OCI-LY7 (cell line): ENCODE results near the gene MAP3K2. TPM values are rescaled to one million over a fixed set of nuclear protein-coding genes. Genes with fewer than 3 reads are reported as not detected.

Experiments
- Bru-seq: library from RNA; stranded (reverse); fragments of 400-500 nt; gene quantifications from one replicate; lab custom pipeline; 2021; lab: Mats Ljungman, UMichigan
- BruChase-seq, 2 experiments: library from RNA; stranded (reverse); fragments of 400-500 nt; gene quantifications; one replicate each; lab custom pipeline; 2021; lab: Mats Ljungman, UMichigan
- BruUV-seq: library from RNA; stranded (reverse); fragments of 400-500 nt; replicated peaks from 2 replicates; lab custom pipeline; 2021; lab: Mats Ljungman, UMichigan
- CTCF ChIA-PET: fragments of 300-600 bp; sonication (Branson Sonifier 250); formaldehyde crosslinking; loops from one replicate; lab custom pipeline; 2022; ENCODE audit warnings: antibody characterized with exemption; ENCODE audit not compliant: unreplicated experiment; lab: Charles Lee
- POLR2A ChIA-PET: fragments of 300-600 bp; sonication (Branson Sonifier 250); formaldehyde crosslinking; loops from one replicate; lab custom pipeline; 2022; ENCODE audit warnings: antibody characterized with exemption; lab: Charles Lee
- DNase-seq: peaks from one replicate; pipeline ENCODE4 v3.0.0-alpha.2; 2015; ENCODE audit warnings: low spot score
- H2AFZ ChIP-seq: fragments of 200-600 bp; sonication (generic), shearing (Covaris generic); 2 replicates; pipeline ENCODE4 v1.6.1; 2014; ENCODE audit warnings: mild to moderate bottlenecking, antibody characterized with exemption, low read length, moderate library complexity
- H3K27ac ChIP-seq: fragments of 200-600 bp; sonication (generic); 2 replicates; pipeline ENCODE4 v1.5.1; 2014; ENCODE audit warnings: mixed run types, low read depth, mild to moderate bottlenecking, moderate library complexity, low read length, inconsistent platforms; ENCODE audit not compliant: poor library complexity, severe bottlenecking
- H3K36me3 ChIP-seq: fragments of 200-600 bp; sonication (generic); 2 replicates; pipeline ENCODE4 v1.6.1; 2014; ENCODE audit warnings: mild to moderate bottlenecking, antibody characterized with exemption, low read length, moderate library complexity, mixed read lengths; ENCODE audit not compliant: insufficient read depth
- H3K4me1 ChIP-seq: fragments of 200-600 bp; sonication (generic); 2 replicates; pipeline ENCODE4 v1.5.1; 2014; ENCODE audit warnings: mild to moderate bottlenecking, low read length; ENCODE audit not compliant: insufficient read depth, poor library complexity, severe bottlenecking
- H3K4me2 ChIP-seq: fragments of 200-600 bp; sonication (generic); 2 replicates; pipeline ENCODE4 v1.6.1; 2014; ENCODE audit warnings: mild to moderate bottlenecking, low read length
- H3K4me3 ChIP-seq: fragments of 200-600 bp; sonication (generic); 2 replicates; pipeline ENCODE4 v1.5.1; 2014; ENCODE audit warnings: mild to moderate bottlenecking, low read depth, low read length; ENCODE audit not compliant: poor library complexity, severe bottlenecking
- H3K79me2 ChIP-seq: fragments of 200-600 bp; sonication (generic); 2 replicates; pipeline ENCODE4 v1.6.1; 2016; ENCODE audit warnings: low read depth, mild to moderate bottlenecking, low read length, moderate library complexity, mixed read lengths; ENCODE audit not compliant: insufficient read depth
- H3K9me2 ChIP-seq: fragments of 200-600 bp; sonication (generic); 2 replicates; pipeline ENCODE4 v1.6.1; 2016; ENCODE audit warnings: mild to moderate bottlenecking, low read length, mixed read lengths; ENCODE audit not compliant: insufficient read depth
- H3K9me3 ChIP-seq: fragments of 200-600 bp; sonication (generic); 2 replicates; pipeline ENCODE4 v1.6.1; 2014; ENCODE audit warnings: mild to moderate bottlenecking, mixed run types, low read length, mixed read lengths
- H4K20me1 ChIP-seq: fragments of 200-600 bp; sonication (generic); 2 replicates; pipeline ENCODE4 v1.6.1; 2014; ENCODE audit warnings: mild to moderate bottlenecking, antibody characterized with exemption, low read length, moderate library complexity, mixed read lengths; ENCODE audit not compliant: insufficient read depth
- EZH2phosphoT487 ChIP-seq: fragments of 200-600 bp; sonication (generic); IDR thresholded peaks from 2 replicates; pipeline ENCODE4 v1.6.1; 2018; ENCODE audit warnings: low read depth, borderline replicate concordance, mild to moderate bottlenecking, mixed run types, antibody characterized with exemption, low read length, moderate library complexity, mixed read lengths
- intact Hi-C: fragments of 100-400 bp; cut with micrococcal nuclease; formaldehyde crosslinking; loops from one replicate; pipeline ENCODE4 v1.10.0; 2022; ENCODE audit not compliant: unreplicated experiment
- long read RNA-seq: library from polyadenylated mRNA; stranded (forward); transcript quantifications from one replicate; pipeline ENCODE4 v2.0.0, GENCODE V29; 2022
- total RNA-seq, 2 experiments: library from RNA; depleted of rRNA in 1 of 2; stranded (reverse); fragments of >200 nt in 1 of 2; shearing (Covaris generic) in 1 of 2; gene quantifications; 2 replicates each; pipeline ENCODE4 v1.2.3, GENCODE V29; 2014 to 2022
- TF ChIP-seq, protein P1 (sequence below): fragments of 200-600 bp; sonication (generic); conservative IDR thresholded peaks from 2 replicates; pipeline ENCODE4 v1.5.1; 2014; ENCODE audit warnings: mild to moderate bottlenecking, antibody characterized with exemption, low read length, moderate library complexity, mixed read lengths

The MAP3K2 gene, protein sequence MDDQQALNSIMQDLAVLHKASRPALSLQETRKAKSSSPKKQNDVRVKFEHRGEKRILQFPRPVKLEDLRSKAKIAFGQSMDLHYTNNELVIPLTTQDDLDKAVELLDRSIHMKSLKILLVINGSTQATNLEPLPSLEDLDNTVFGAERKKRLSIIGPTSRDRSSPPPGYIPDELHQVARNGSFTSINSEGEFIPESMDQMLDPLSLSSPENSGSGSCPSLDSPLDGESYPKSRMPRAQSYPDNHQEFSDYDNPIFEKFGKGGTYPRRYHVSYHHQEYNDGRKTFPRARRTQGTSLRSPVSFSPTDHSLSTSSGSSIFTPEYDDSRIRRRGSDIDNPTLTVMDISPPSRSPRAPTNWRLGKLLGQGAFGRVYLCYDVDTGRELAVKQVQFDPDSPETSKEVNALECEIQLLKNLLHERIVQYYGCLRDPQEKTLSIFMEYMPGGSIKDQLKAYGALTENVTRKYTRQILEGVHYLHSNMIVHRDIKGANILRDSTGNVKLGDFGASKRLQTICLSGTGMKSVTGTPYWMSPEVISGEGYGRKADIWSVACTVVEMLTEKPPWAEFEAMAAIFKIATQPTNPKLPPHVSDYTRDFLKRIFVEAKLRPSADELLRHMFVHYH
- 33.2 and 47.5 TPM in 2 replicates for total RNA-seq (2014; rRNA removed; shearing (Covaris generic))
- 52.5 and 55.9 TPM in 2 replicates for total RNA-seq (2022)
- percentile 93 among the genes with signal in this experiment for Bru-seq, nascent RNA
- percentile 93 among the genes with signal in this experiment for BruChase-seq, experiment 1, labeled RNA remaining after a 6-hour chase
- BruChase-seq, experiment 2, labeled RNA remaining after a 2-hour chase = percentile 95 among the genes with signal in this experiment
- long read RNA-seq, partial matches to known transcripts = 2 of 46 reads
- long read RNA-seq, other reads (novel, unspliced or antisense) = 44 of 46 reads

DNA sequence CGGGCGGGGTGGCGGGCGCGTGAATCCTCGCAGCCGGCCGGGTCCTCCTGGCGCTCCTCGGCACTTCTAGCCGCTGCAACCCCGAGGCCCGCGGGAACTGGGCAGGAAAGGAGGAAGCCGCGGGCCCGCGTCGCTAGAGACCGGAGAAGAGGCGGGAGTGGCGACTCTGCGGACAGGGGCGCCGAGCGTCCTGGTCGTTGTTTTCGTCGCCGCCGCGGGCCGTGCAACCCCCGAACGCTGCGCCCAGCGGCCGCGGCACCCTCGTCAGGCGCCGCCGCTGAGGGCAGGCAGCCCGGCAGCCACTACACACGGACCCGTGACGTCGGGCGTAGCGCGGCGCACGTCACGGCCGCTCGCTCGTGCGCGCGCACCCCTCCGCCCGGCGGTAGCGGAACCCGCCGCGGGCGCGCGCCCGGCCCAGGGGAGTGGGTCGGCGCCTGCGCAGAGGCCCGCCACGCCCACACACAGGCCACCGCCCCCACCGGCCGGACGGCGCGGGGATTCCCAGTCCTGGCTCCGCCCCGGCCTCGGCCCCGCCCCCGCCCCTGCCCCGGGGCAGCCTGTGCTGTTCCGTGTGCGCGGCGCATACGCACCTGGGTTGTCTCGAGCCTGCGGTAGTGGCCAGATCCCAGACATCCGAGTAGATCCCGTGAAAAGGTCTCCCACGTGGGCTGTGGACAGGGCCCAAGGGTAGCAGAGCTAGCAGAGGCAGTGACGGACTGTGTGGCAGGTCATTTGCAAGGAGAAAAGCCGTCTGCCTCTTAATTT, at the start of gene MAP3K2:
TSS of gene MAP3K2 (minus strand) at position 321 of the 768 bp plus-strand sequence. CDS start 44,846 bp downstream, outside the sequence.
- Histone ChIP-seq H2AFZ (peak within 1 kb of the TSS; percentile 59; the same call in 1 of the 2 replicates), H3K4me1 (peaks cover 68% of the 10 kb centered on the region), H3K9me2 (no peaks in the 10 kb centered on the region), H3K9me3 (no peaks in the 10 kb centered on the region; the same call in 1 of the 2 replicates), H4K20me1 (peaks cover 20% of the 10 kb centered on the region), H3K36me3 (peaks cover 32% of the 10 kb centered on the region), H3K4me3 (peak within 1 kb of the TSS; percentile 95), H3K27ac (peak within 1 kb of the TSS; percentile 98), H3K4me2 (peak within 1 kb of the TSS; percentile 100), H3K79me2 (peaks cover 58% of the 10 kb centered on the region)
- ChIA-PET POLR2A (interaction anchor here (0.7 to 3.0 kb wide), 4 partner anchors 10 to 138 kb away, joined by 3 to 13 read pairs (median 8); partner anchors contain the start of gene IWS1), CTCF (no interaction called here)
- TF ChIP-seq EZH2phosphoT487 = no peak
- peak; percentile 96 for DNase-seq
- intact Hi-C loops = loop anchor here (2.0 to 10.0 kb wide), 8 partner anchors 21 to 731 kb away; partner anchors contain the start of genes GYPC and IWS1
- no TSS peak for BruUV-seq

DNA sequence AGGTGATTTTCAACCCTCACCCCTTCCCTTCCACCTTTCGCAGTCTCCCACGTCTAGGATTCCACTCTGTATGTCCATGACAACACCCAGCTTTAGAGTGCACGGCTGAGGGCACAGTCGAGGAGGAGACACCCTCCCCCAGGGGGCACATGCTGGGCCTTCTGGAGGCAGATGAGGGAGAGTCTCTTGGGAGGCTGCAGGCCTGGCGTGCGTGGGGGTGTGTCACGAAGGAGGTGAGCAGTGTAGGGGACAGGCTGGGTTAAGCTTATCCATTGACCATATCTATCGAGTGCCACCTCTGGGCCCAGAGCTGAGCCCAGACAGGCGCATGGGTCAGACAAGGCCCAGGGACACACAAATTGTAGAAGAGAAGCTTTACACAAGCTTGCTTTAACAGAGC, 49.3 kb upstream of the MAP3K2 start:
- no peaks in the 10 kb centered on the region for H3K4me1 ChIP-seq
- H2AFZ ChIP-seq = no peak overlapping the region
- TF ChIP-seq EZH2phosphoT487 = no peak
- TF ChIP-seq, protein P1, sequence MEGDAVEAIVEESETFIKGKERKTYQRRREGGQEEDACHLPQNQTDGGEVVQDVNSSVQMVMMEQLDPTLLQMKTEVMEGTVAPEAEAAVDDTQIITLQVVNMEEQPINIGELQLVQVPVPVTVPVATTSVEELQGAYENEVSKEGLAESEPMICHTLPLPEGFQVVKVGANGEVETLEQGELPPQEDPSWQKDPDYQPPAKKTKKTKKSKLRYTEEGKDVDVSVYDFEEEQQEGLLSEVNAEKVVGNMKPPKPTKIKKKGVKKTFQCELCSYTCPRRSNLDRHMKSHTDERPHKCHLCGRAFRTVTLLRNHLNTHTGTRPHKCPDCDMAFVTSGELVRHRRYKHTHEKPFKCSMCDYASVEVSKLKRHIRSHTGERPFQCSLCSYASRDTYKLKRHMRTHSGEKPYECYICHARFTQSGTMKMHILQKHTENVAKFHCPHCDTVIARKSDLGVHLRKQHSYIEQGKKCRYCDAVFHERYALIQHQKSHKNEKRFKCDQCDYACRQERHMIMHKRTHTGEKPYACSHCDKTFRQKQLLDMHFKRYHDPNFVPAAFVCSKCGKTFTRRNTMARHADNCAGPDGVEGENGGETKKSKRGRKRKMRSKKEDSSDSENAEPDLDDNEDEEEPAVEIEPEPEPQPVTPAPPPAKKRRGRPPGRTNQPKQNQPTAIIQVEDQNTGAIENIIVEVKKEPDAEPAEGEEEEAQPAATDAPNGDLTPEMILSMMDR = no peak
- BruUV-seq = no TSS peak
- no peak for DNase-seq
- CTCF ChIA-PET = no interaction called here
- H3K9me2 ChIP-seq = no peaks in the 10 kb centered on the region
- H3K4me2 ChIP-seq = no peak overlapping the region
- H3K9me3 ChIP-seq = no peaks in the 10 kb centered on the region
- H3K36me3 ChIP-seq = no peaks in the 10 kb centered on the region
- intact Hi-C loops = no loop called here
- H3K27ac ChIP-seq = no peak overlapping the region
- POLR2A ChIA-PET = no interaction called here
- no peaks in the 10 kb centered on the region for H3K79me2 ChIP-seq
- no peaks in the 10 kb centered on the region for H4K20me1 ChIP-seq
- H3K4me3 ChIP-seq = no peak overlapping the region
